HG03175 (cell line): Measurements from ENCODE around the gene SLC8A1.

Experiments
- ATAC-seq: cut with Tn5 transposase; IDR thresholded peaks from one replicate; pipeline ENCODE4 v1.9.1; 2021; ENCODE audit warnings: mild to moderate bottlenecking, moderate library complexity; ENCODE audit not compliant: unreplicated experiment

The SLC8A1 gene

DNA sequence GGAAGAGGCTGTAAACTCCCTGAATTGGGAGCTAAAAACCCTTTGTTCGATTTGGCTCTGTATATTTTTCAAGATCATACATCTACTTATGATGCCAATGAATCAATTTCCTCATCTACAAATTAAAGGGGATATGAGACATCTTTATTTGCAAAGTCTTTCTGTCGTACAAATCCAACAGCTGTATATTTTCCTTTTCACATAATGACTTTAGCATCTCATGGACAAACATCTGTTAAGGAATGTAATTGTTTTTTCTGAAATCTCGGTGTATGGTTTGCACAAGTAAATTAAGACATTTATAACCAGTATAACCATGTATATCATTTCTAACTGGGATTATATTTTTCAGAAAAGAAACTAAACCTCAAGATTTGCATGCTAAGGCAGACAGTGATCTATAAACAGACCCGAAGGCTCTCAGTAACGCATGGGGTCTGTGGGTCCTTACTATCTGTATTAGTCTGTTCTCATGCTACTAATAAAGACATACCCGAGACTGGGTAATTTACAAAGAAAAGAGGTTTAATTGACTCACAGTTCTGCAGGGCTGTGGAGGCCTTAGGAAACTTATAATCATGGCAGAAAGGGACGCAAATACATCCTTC is 130.8 kb downstream of the SLC8A1 start:
- ATAC-seq: peak; percentile 55

DNA sequence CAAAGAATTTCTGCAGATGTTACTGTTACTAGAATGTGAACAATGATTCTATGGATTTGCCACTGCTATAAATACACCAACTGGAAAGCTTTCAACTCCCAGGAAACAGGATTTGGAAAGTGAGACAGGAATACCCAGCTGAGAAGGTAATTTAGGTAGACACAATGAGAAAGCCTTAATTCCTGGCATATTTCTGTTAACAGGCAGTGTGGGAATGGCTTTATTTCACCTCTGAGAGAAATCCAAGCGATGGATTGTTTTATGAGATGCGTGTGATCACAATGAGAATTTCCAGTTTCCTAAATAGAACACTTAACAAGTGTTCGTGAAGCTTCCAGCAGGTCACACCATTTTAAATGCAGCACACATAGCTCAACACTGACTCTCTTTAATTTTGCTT is 133.0 kb downstream of the SLC8A1 start:
- ATAC-seq: no peak

DNA sequence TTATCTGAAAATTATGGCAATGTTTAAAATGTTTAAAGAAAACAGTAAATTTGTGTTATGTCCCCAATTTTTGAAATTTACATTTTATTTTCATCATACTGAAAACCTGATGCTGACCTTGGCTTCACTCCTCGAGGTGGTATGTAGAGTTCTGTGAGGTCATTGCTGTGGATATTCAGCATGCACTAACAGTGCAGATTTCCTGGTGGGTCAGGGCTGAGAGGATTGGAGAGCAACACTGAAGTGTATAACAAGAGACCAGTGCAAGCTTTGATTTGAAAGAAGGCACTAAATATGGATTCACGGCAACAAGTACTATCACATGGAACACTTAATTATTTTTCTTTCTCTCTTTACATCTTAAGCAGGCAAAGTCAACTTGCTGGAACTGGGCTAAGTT is 134.1 kb downstream of the SLC8A1 start:
- ATAC-seq: no peak

DNA sequence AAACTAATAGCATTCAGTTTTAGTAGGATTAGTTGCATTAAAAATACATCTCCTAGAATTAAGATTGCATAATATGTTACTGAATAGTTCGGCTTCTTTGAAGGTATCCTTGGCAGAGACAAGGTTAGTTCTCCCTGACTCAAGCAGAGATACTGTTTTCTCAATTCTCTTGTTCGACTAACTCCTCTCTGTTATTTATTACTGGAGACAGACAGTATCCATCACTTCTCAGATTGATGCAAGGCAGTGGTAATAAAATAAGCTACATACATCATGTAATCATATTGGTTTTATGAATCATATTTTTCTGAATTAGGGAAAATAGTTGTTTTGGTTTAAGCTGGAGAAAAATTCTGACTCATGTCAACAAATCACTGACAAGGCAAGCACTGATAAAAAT is 134.8 kb downstream of the SLC8A1 start:
- no peak for ATAC-seq

DNA sequence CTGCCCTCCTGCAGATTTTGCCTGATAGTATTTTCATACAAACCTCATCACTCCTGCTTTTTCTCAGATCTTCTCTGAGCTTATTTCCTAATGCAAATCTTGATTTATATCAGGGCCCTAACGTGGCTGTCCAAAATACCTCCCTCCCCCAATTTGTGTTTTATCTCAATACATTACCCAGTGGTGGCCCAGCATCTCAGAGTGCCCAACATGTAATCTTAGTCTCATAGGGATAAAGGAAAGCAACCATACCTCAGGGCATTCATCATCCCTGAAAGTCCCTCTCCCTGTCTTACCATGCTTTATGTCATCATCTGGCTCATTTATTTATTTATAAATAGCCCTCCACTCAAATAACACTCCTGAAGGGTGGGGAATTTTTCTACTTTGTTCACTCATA is 135.3 kb downstream of the SLC8A1 start:
- ATAC-seq: no peak

DNA sequence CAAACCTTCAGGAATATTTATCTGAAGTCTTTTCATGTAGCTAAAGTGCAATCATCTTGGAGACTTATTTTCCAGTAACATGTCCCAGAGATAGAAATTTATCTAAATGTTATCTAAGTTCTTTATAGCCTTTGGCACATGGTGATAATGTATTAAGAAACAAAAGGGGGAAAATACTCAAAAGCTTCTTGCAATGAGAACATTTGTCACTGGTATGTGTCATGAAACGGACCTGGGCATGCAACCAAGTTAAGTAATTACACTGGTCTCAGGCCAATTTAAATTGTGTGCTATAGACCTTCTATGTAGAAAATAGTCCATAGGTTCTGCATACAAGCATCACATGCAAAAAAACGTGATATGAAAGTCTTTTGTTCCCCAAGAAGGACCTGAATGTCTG is 136.2 kb downstream of the SLC8A1 start:
- ATAC-seq: no peak

DNA sequence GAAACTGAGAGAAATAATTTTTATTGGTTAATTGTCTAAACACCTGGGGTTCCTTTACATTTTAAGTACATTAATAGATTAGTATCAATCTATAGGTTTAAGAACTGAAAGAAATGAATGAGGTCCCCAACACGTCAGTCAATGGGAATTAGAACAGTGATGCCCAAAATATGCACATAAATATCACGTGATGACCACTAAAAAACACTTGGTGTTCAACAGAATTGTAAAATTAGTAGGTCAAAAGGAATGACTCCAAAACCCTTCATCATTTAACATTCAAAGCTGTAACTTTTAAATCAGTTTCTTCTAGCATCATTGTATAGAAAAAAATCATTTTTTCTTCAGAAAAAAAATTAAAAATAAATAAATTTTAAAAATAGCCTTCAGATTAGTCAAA is 140.9 kb downstream of the SLC8A1 start:
- no peak for ATAC-seq

DNA sequence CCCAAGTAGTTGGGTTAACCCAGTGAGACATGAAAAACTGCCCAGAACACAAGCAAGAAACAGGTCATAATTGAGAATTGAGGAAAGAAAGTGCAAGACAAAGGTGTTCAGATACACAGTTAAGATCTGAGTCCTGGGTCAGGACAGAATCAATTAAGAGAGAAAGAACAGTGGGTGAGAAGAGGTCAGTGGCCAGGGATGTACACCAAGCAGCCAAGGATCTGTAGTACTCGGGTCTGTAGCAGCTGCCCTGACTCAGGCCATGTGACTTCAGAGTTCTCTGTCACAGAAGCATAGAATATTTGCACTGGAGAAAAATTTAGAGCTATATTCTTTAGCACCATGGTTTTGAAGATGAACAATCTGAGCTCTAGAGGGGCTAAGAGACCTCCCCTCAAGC is 141.6 kb downstream of the SLC8A1 start:
- ATAC-seq: no peak

DNA sequence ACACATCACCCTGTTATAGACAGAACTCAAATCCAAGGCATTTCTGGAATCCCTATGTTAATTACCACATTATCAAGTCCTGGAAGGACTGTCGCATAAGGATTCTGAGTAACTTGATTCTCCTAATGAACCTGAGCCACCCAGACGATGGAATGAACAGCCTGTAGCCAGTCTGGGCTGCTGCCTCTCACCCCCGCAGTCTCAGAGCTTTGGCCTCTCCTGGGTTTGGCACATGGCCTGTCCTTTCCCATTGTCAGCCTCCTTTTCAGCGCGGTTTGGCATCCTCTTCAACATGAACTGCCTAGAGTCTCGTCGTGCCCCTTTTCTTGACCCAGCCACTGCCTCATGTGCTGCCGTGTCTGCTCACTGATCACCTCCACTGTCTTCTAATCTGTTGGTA is 147.6 kb downstream of the SLC8A1 start:
- no peak for ATAC-seq

DNA sequence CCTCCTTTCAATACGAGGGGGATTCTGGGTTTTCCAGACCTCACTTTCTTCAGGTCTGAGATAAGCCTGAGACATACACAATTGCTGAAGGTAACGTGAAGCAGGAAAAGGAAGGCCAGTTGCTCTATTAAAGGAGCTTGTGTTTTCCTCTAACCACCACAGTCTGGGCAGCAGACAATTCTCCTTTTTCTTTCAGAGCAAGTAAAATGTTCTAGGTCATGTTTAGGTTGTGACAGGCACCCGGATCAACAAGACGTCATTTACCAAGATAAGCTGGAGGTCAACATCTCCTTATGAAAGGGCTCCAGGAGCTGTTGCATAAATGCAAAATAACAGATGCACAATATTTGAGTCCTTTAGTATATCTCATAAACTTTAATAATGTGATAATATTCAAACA is 148.1 kb downstream of the SLC8A1 start:
- ATAC-seq: no peak

DNA sequence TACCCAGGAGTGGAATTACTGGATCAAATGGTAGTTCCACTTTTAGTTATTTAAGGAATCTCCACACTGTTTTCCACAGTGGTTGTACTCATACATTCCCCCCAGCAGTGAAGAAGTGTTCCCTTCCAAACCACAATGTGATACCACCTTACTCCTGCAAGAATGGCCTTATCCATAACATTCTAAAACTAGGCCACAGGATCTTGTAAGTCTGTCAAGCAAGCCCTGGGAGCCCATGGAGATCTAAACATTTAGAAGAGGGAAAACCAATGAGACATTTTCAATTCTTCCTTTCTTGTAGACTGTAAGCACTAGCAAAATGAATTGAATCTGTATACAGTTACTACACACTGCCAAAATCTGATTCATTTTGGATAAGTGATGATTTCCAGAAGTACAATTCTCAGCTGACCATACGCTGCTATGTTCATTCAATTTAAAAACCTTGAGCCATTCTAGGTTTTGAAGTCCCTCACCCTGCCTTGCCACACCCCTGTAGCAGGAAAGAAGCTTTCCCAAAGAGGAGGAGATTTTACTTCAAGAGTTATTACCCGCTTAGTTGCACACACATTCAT is 149.1 kb downstream of the SLC8A1 start:
- ATAC-seq: no peak

DNA sequence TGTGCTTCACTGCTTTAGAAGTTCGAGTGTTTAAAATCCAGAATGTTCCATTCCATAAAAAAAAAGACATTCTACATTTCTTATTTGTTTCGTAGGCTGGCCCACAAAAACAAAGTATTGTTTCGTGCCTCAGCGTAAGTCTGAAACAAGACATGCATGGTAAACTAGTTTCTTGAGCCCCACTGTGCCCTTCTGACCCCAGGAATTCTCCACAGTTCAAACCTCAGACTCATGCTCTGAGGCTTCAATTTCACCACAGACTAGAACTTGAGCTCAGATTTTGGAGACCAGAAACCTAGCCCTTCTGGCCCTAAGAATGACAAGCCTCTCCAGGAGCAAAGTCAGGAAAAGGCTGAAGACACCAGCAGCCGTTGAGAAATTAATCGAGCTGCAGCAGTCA is 151.5 kb downstream of the SLC8A1 start:
- no peak for ATAC-seq

DNA sequence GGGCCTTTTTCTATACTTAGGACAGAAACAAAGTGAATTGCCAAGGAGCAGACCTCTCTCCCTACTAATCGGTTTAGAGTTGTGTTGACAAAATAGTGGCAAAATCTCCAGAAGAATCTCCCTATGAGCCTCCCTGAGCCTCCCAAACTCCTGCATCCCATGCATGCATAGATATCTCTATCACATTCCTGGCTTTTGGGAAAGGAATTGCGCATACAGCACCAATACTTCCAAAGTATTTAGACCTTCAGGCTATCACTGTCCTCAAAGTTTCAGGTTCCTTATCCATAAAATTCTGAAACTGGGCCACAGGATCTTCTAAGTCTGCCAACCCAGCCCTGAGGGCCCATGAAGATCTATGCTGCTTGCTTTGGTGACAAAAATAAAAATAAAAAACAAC is 152.1 kb downstream of the SLC8A1 start:
- ATAC-seq: no peak

DNA sequence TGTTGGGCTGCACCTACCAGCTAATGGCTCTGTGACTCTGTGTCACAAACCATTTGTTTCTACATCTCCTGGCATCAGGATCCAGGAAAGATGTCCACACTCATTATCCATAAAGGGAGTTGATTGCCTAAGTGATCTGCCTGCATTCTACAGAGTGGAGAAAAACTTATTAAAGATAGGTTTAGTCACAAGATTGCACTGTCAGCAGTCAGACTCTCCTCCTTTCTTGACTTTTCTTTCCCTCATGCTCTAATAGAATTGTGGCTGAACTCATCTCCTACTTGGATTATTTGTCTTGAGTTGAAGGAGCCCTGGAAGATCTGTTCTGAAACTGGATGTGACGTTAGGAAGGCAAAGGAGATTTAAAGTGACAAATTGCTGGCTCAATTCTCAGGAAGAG is 152.7 kb downstream of the SLC8A1 start:
- ATAC-seq: no peak

DNA sequence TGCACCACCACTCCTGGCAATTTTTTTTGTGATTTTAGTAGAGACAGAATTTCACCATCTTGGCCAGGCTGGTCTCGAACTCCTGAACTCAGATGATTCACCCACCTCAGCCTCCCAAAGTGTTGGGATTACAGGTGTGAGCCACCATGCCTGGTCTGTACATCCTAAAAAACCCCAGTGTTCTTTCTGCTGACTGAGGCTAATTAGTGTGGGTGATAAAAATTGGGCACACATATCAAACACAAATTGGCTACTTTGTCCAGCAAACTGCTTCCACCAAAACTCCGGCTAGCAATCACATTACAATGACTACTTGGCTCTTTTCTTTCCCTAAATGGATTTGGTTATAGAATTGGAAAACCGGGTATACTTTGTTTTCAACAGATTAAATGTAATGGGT is 153.9 kb downstream of the SLC8A1 start:
- ATAC-seq: no peak

DNA sequence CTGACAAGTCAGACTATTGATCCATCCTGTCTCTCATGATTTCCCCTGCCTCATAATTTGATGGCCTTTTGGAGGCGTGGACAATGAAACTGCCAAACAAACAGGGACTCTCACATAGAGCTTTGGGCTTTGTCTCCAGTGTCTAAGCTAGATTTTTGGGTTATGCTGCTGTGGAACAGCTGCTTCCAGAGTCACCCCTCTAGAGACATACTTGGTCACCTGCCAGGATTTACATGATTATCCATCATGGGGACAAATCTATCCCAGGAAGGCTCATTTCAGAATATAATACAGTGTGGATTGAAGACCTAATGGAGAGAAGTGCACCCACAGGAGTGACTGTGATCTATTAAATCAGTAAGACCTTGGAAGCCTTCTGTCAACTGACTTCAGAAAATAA is 159.6 kb downstream of the SLC8A1 start:
- ATAC-seq: no peak

DNA sequence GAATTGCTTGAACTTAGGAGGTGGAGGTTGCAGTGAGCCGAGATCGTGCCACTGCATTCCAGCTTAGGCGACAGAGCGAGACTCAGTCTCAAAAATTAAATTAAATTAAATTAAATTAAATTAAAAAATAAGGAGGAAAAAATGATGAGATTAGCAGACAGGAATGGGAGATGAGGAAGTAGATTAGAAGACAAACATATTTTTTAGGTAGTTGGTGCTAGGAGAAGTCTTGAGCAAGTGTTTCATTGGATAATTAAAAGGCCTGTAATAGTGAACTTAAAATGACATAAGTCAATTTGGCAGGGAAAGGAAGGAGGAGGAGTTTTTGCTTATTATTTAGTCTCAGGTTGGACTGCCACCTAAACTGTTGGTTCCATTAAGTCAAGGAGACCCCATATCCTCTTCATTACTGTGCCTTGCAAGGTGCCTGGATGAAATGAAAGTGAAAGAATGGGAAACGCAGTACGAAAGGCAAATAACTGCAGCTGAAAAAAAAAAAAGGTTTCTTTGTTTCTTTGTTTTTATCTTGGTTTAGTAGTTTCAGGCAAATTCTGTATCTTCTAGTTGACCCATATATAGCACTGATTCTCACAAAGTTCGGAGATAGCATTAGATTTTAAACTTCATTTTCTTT is 162.0 kb downstream of the SLC8A1 start:
- no peak for ATAC-seq

DNA sequence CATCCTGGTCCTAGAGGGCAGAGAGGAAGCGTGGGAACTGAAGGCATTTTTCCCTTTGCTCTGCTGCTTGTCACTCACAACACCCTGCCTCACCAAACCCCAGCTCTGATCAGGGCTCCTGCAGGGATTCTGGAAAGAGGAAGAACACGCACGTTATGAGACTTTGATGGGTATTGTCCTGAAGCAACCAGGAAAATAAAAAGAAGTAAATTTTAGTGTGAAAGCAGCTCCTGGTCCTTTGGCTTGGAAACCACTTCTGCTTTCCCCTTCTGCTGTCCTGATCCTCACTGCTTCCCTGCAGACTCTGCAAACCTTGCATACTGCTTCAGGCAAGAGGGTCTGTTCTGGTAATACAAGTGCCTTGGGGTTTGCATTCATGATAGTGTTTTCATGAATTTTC is 164.1 kb downstream of the SLC8A1 start:
- ATAC-seq: no peak

DNA sequence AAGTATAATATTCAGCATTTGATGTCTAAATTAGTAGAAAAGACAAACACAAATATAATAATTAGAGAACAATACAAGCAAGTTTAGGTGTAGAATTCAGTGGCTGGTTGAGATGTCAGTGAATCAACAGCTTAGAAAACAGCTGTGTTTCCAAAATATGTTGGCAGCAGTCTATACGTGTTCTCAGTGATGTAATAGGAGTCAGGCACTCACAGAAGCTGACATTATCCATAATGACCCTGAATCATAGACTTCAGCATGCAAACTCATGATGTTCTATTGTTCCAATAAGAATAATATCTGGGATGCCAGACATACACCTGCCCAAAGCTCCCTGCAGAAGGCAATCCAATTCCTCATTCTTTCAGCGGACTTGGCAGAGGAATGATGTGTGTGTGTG is 164.7 kb downstream of the SLC8A1 start:
- ATAC-seq: no peak

DNA sequence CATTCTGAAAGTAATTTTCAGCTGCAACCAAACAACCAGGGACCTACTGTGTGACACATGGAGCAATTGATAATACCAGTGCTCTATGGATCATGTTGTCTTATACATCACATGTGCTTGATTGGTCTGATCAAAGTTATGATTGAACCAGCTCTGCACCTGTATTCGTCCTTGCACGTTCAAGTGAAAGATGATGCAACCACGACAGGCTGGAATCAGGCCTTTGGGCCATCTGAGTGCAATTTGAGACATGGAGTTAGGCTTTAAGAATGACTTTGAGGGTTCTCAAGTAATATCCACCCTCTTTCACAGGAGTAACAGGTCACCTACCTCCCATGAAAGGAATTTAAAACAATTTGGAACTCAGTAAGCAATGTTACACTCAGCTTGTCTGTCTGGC is 165.2 kb downstream of the SLC8A1 start:
- ATAC-seq: no peak

DNA sequence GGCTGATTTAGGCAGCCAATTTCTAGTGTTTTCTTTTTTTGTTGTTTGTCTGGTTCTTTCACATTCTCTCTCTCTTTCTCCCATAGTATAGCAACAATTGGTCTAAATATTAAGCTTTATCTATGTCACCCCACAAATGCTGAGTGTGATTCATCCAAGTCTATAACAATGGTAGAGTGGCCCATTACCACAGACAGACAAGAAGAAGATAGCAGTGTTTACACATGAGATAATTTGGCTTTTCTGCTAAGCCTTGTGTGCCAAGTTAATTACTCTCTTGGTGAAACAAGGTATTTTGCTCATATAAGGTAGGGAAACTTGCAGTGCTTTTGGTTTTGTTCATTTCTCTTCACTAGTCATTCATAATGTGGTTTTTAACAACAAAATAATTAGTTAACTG is 166.5 kb downstream of the SLC8A1 start:
- no peak for ATAC-seq

DNA sequence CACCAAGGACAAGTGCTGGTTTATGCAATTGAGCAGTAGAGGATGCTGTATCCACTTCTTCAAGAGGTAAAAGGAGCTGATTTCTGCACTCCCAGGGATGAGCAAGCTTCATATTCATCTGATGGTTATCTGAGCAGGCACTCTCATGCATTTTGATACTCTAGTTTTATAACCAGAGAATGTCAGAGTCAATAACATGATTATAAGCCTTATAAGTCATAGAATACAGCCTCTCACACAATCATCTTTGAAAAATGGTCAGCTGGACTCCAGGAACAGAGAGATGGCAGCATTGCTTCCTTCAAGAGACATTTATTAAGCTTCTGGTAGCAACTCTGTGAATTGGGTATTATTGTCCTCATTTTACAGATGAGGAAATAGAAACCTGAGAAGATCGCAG is 167.1 kb downstream of the SLC8A1 start:
- ATAC-seq: no peak
